ENCODE data around the gene GCN1.

- TF ChIP-seq CTCF (IDR thresholded peaks at IDR 0.05) (no peak), POLR2AphosphoS5 (IDR thresholded peaks at IDR 0.05) (no peak)
These were observed 49.4 kb downstream of the GCN1 start for GRCh38 chr12:120145164-120145563.
